ENCODE measurements around the gene MYADM.

GRCh38 chr19:53905787-53906186 lies 38.1 kb downstream of the MYADM start:
- TF ChIP-seq, protein P1, sequence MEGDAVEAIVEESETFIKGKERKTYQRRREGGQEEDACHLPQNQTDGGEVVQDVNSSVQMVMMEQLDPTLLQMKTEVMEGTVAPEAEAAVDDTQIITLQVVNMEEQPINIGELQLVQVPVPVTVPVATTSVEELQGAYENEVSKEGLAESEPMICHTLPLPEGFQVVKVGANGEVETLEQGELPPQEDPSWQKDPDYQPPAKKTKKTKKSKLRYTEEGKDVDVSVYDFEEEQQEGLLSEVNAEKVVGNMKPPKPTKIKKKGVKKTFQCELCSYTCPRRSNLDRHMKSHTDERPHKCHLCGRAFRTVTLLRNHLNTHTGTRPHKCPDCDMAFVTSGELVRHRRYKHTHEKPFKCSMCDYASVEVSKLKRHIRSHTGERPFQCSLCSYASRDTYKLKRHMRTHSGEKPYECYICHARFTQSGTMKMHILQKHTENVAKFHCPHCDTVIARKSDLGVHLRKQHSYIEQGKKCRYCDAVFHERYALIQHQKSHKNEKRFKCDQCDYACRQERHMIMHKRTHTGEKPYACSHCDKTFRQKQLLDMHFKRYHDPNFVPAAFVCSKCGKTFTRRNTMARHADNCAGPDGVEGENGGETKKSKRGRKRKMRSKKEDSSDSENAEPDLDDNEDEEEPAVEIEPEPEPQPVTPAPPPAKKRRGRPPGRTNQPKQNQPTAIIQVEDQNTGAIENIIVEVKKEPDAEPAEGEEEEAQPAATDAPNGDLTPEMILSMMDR (IDR thresholded peaks at IDR 0.05), result no peak
- TF ChIP-seq POLR2A (IDR thresholded peaks at IDR 0.05) (no peak), POLR2AphosphoS5 (IDR thresholded peaks at IDR 0.05) (no peak)

All from breast epithelium (tissue), 3 donors.